Central memory CD8-positive, alpha-beta T cell (primary cell): Measurements from ENCODE around the gene SERPINB12.

ENCODE experiments used
- ATAC-seq: fragments of 150-1000 bp; cut with Tn5 transposase; replicated peaks from 2 replicates; pipeline ENCODE4 v1.10.0; 2022; ENCODE audit warnings: mild to moderate bottlenecking, moderate FRiP score, moderate number of reproducible peaks; ENCODE audit not compliant: poor library complexity, severe bottlenecking; ENCODE audit errors: extremely low read depth
- DNase-seq, 2 donors: peaks; one replicate each; pipeline ENCODE4 v3.0.0; 2021; ENCODE audit warnings: low spot score in 2 of 2
- H3K27ac Mint-ChIP-seq: one replicate; pipeline ENCODE4 v1.8.0; 2022; ENCODE audit warnings: low read depth, mild to moderate bottlenecking, moderate library complexity, mixed read lengths
- H3K27me3 Mint-ChIP-seq: one replicate; pipeline ENCODE4 v1.8.0; 2022; ENCODE audit warnings: mixed read lengths
- H3K36me3 Mint-ChIP-seq: one replicate; pipeline ENCODE4 v1.8.0; 2022; ENCODE audit warnings: mild to moderate bottlenecking, moderate library complexity, mixed read lengths; ENCODE audit not compliant: insufficient read depth
- H3K4me1 Mint-ChIP-seq: one replicate; pipeline ENCODE4 v1.8.0; 2022; ENCODE audit warnings: mixed read lengths
- H3K4me3 Mint-ChIP-seq: one replicate; pipeline ENCODE4 v1.8.0; 2022; ENCODE audit warnings: mild to moderate bottlenecking, moderate library complexity, mixed read lengths
- H3K9me3 Mint-ChIP-seq: one replicate; pipeline ENCODE4 v1.8.0; 2022; ENCODE audit warnings: mixed read lengths

Gene SERPINB12

DNA sequence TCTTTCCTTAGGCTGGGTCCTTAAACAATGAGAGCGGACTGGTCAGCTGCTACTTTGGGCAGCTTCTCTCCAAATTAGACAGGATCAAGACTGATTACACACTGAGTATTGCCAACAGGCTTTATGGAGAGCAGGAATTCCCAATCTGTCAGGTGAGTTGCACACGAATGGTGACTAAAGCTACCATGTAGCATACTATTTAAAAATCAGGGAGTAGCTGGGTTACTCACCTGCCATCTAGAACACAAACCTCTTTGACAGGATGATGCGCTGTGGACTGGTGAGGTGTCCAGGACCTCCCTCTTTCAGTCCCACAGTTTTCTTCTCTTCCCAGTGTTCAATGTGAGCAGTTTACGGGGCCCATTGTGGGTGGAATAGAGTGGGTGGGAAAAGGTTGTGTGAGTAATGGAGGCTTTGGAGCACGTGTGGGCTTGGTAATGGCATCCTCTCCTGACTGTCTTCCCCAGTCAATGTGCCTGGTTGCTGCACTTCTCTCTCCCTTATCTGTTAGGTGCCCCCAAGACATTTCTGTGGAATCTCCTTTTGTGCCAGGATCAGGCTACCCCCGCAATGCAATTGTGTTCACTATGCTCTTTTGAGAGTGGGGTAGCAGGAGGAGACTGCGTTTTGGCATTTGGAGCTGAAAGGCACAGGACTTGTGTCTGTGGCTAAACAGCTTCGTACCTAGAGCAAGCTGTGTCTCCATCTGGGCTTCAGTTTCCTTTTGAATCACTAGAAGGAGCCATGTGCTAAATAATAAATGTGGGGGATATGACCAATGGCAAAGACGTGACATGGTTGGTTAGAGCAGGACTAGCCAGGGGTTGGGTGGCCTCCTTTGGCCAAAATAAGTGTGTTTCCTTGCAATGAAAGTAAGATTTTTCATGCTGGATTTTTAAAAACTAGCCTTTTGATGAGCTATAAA lies 17.7 kb downstream of the SERPINB12 start:
- Mint-ChIP-seq H3K27me3 (peaks cover 42% of the 10 kb centered on the region), H3K9me3 (no peaks in the 10 kb centered on the region), H3K4me1 (no peaks in the 10 kb centered on the region), H3K27ac (no peak overlapping the region), H3K4me3 (no peak overlapping the region), H3K36me3 (no peaks in the 10 kb centered on the region)
- DNase-seq, result no peak
- no peak for ATAC-seq

DNA sequence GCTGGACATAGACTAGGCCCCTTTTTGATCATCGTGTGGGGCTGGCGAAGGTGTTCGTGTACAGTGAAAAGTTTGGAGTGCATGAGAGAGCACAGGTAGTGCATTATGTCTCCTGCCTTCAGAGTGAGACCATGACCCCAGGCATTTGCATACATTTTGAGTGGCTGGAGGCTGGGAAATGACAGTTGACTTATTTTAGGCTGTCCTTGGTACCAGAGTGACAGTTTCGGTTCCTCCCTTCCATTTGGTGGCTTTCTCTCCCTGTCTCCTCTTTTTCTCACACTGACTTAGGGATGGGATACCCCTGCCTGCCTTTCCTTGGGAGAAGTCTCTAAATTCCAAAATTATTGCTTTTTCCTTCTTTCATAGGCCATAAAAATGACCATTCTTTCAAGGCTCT lies 20.1 kb downstream of the SERPINB12 start:
- no peaks in the 10 kb centered on the region for H3K9me3 Mint-ChIP-seq
- no peaks in the 10 kb centered on the region for H3K4me1 Mint-ChIP-seq
- DNase-seq (no peak), ATAC-seq (no peak)
- peaks cover 54% of the 10 kb centered on the region for H3K27me3 Mint-ChIP-seq
- H3K4me3 Mint-ChIP-seq, result no peak overlapping the region
- no peaks in the 10 kb centered on the region for H3K36me3 Mint-ChIP-seq
- no peak overlapping the region for H3K27ac Mint-ChIP-seq

DNA sequence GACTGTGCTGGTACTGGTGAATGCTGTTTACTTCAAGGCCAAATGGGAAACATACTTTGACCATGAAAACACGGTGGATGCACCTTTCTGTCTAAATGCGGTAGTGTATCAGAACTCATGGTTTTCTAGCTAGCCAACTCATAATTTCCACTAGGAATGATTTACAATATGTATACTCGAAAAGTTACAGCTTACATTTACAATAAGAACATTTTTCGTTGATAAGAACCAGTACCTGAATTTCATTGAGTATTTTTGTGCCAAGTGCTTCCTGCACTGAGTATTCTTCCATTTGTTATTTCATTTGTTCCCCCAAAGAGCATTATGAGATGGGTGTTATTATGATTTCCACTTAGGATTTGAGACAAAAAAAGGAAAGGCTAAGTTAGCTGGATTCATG lies 21.9 kb downstream of the SERPINB12 start:
- no peak for ATAC-seq
- H3K27ac Mint-ChIP-seq, result no peak overlapping the region
- H3K27me3 Mint-ChIP-seq, result peaks cover 65% of the 10 kb centered on the region
- DNase-seq, result no peak
- H3K4me1 Mint-ChIP-seq, result no peaks in the 10 kb centered on the region
- no peak overlapping the region for H3K4me3 Mint-ChIP-seq
- H3K9me3 Mint-ChIP-seq, result no peaks in the 10 kb centered on the region
- peaks cover 3% of the 10 kb centered on the region for H3K36me3 Mint-ChIP-seq

DNA sequence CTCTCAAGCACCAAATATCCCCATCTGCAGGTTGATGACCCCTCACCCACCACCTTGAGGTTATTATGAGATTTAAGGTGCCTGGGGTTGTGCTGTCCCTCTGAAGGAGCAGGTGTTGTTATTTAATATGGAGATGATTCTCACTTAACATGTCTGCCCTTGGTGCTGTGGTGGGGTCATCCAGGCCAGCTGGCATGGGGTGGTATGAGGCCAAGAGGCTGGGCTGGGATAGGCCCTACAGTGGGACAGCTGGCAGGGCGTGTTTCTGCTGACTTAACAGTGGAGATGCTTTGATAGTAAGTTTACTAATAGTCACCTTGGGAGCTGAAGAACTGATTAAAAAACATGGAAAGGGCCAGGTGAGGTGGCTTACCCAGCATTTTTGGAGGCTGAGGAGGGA lies 22.4 kb downstream of the SERPINB12 start:
- Mint-ChIP-seq H3K36me3 (peaks cover 3% of the 10 kb centered on the region), H3K27ac (no peak overlapping the region), H3K9me3 (no peaks in the 10 kb centered on the region), H3K27me3 (peaks cover 63% of the 10 kb centered on the region), H3K4me1 (no peaks in the 10 kb centered on the region), H3K4me3 (no peak overlapping the region)
- DNase-seq (no peak), ATAC-seq (no peak)

DNA sequence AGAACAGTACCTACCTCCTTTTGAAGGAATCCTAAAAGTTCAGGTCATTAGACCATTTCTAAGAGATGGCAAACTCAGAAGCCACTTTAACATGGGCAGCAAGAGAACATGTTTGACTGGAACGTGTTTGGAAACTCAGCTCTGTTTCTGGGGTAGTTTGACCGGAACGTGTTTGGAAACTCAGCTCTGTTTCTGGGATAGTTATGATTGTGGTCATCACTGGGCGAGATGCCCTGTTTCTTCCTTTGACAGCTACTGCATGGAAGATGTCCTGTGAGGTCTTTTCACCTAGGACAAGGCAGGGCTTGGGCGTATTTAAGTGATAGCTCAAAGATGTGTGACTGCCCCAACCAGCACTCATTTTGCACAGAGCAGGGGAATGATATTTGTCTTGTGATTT lies 25.1 kb downstream of the SERPINB12 start:
- Mint-ChIP-seq H3K4me1 (no peaks in the 10 kb centered on the region), H3K36me3 (peaks cover 3% of the 10 kb centered on the region), H3K27ac (no peak overlapping the region), H3K4me3 (no peak overlapping the region), H3K27me3 (peaks cover 77% of the 10 kb centered on the region), H3K9me3 (no peaks in the 10 kb centered on the region)
- no peak for DNase-seq
- no peak for ATAC-seq

DNA sequence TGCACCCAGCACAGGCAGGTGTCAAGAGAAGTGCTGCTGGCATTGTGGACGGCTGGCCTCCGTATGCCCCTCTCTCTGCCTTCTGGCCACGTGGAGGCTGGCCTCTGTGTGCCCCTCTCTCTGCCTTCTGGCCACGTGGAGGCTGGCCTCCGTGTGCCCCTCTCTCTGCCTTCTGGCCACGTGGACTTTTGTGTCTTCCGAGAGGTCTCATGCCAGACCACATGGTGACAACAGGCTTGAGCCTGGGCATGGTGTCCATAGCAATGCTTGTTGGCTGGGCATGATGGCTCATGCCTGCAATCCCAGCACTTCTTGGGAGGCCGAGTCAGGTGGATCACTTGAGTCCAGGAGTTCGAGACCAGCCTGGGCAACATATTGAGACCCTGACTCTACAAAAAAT lies 25.7 kb downstream of the SERPINB12 start:
- Mint-ChIP-seq H3K27ac (no peak overlapping the region), H3K4me3 (no peak overlapping the region), H3K27me3 (peaks cover 77% of the 10 kb centered on the region)

DNA sequence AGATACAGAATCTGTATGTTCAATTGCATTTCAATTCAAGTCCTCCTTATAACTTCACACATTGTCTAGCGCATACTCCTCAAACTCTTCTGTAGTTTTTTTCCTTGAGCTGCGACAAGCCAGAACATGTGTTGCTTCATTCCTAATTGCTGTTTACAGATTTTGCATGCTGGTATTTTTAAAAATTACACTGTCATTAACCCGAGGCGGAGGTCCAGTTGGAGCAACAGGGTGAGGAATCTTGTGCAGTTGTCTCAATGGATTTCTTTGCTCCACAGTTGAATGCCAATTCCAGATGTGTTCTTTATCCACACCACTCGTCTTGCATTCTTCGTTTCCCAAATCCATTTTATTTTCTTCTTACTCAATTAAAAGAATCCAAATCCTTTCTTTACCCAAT lies 28.6 kb downstream of the SERPINB12 start:
- ATAC-seq (no peak), DNase-seq (no peak)
- H3K4me3 Mint-ChIP-seq, result no peak overlapping the region
- peaks cover 3% of the 10 kb centered on the region for H3K36me3 Mint-ChIP-seq
- H3K9me3 Mint-ChIP-seq, result no peaks in the 10 kb centered on the region
- H3K27ac Mint-ChIP-seq, result no peak overlapping the region
- no peaks in the 10 kb centered on the region for H3K4me1 Mint-ChIP-seq
- peaks cover 61% of the 10 kb centered on the region for H3K27me3 Mint-ChIP-seq

More for the DNA sequence above, 25.7 kb downstream of the SERPINB12 start:
- Mint-ChIP-seq H3K4me1 (no peaks in the 10 kb centered on the region), H3K9me3 (no peaks in the 10 kb centered on the region), H3K36me3 (peaks cover 3% of the 10 kb centered on the region)
- DNase-seq (no peak), ATAC-seq (no peak)

DNA sequence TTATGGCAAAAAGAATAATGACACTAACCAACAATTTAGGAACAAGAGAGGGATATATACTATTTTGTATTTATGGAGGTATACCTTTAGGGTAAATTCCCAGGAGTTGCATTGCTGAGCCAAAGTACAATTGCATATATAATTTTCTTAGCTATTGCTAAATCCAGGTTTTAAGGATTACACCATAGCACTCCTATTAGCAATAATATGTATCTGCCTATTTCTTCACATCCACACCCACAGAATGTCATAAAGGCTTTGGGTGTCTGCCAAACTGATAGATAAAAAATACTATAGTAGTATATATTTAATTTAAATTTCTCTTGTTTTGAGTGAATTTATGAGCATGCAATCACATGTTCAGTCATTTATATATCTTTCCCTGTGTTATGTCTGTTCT lies 33.5 kb downstream of the SERPINB12 start:
- Mint-ChIP-seq H3K4me3 (no peak overlapping the region), H3K27me3 (peaks cover 47% of the 10 kb centered on the region), H3K27ac (no peak overlapping the region), H3K36me3 (no peaks in the 10 kb centered on the region), H3K4me1 (no peaks in the 10 kb centered on the region), H3K9me3 (no peaks in the 10 kb centered on the region)
- DNase-seq, result no peak
- no peak for ATAC-seq

DNA sequence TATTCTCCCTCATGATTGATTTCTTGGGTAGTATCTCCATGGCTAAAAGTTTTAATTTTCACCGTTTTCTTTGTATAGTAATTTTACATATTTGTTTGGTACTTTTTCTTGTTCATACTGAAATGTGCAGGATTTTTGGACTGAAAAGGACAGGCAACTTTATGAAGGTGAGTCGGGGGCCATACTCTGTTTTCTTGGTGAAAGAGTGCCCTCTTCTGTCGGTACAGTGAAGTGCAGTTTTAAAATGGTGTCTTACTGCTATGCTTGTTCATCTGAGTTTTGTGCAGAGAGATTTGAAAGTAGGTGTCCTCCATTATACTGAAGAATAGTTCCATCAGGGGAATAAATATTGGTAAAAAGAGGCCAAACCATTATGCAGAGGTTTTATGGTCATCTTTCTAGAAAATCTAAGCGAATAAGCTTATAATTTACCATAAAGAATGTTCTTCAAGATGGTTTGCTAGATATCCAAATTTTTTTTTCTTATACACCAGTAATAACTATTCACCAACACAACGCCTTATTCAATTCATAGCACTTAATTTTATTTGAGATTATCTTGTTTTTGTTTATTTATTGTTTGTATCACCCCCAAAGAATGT lies 36.3 kb downstream of the SERPINB12 start:
- H3K27me3 Mint-ChIP-seq, result peaks cover 41% of the 10 kb centered on the region
- H3K27ac Mint-ChIP-seq, result no peak overlapping the region
- no peaks in the 10 kb centered on the region for H3K9me3 Mint-ChIP-seq
- no peaks in the 10 kb centered on the region for H3K36me3 Mint-ChIP-seq
- ATAC-seq (no peak), DNase-seq (no peak)
- no peaks in the 10 kb centered on the region for H3K4me1 Mint-ChIP-seq
- H3K4me3 Mint-ChIP-seq, result no peak overlapping the region

DNA sequence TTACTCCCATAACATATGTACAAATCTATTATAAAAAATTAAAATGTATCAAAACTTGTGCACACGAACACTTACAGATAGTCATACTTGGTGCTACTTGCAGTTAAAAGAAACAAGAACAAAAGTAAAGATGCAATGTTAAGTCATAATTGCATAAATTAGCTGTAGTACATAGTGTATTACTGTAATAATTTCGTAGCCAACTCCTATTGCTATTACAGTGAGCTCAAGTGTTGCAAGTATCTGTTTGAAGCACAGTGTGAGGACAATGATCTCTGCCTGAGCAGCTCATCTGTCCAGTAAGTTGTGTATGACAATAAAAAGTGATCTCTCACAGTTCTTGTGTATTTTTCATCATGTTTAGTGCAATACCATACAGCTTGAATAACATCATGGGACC lies 37.4 kb downstream of the SERPINB12 start:
- Mint-ChIP-seq H3K27me3 (peaks cover 46% of the 10 kb centered on the region), H3K4me3 (no peak overlapping the region), H3K36me3 (no peaks in the 10 kb centered on the region), H3K27ac (no peak overlapping the region), H3K9me3 (no peaks in the 10 kb centered on the region), H3K4me1 (no peaks in the 10 kb centered on the region)
- DNase-seq (no peak), ATAC-seq (no peak)

DNA sequence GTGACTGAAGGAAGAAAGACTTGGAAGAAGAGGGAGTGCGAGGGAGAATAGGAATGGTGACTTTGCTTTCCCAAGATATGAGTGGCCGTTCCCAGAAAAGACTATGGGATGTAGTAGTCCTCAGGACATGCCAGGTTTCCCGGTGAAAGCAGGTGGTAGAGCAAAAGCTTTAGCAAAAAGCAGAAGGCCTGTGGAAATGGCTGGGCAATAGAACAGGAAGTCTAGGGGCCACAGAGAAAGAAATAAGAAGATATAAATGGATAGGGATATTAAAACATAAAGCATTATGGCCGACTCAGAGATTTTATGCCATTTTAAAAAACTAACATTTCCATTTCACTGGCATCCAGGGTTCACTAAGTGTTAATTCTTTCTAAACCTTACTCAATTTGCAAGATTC lies 43.8 kb downstream of the SERPINB12 start:
- Mint-ChIP-seq H3K27ac (no peak overlapping the region), H3K4me3 (no peak overlapping the region), H3K9me3 (no peaks in the 10 kb centered on the region), H3K36me3 (peaks cover 2% of the 10 kb centered on the region), H3K4me1 (no peaks in the 10 kb centered on the region), H3K27me3 (peaks cover 48% of the 10 kb centered on the region)
- ATAC-seq, result no peak
- no peak for DNase-seq

DNA sequence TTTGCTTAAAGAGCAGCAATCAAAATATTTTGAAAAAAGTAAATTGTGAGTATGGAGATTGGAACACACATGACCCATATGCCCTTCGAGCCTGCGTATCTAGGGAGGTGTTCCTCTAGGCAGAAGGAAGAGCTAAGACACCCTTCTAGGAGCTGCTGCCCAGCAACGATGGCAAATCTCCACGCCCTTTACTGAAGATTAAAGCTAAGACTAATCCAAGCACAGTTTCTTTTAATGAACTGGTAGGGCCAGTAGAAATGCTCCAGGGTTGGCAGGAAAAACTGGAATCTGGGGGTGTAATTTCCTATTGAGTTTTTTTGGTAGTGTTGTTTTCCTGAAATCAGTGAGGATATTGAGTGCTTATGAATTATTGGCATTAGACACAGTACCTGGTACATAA lies 44.3 kb downstream of the SERPINB12 start:
- Mint-ChIP-seq H3K9me3 (no peaks in the 10 kb centered on the region), H3K27ac (no peak overlapping the region), H3K4me1 (no peaks in the 10 kb centered on the region), H3K4me3 (no peak overlapping the region), H3K27me3 (peaks cover 43% of the 10 kb centered on the region), H3K36me3 (peaks cover 2% of the 10 kb centered on the region)
- DNase-seq (no peak), ATAC-seq (no peak)

DNA sequence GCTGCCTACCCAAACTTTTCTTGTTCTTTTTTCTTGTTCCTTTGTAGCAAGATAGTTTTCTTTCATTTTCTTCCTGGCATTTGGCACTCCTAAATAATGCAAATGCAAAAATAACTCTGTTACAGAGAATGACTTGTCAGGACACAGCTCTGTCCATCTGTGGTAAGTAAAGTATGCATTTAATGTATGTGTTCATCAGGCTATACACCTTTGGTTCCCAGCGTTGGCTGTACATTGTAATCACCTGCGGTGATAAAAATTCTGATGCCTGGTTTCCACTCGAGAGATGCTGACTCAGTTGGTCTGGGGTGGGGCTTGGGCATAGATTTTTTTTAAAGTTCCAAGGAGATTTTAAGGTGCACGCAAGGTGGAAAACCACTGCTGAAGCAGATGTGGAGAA lies 44.8 kb downstream of the SERPINB12 start, which contains the start of gene SERPINB13:
SERPINB13 (plus strand) TSS at position 378 of the 400 bp plus-strand sequence. CDS start 1,325 bp downstream, outside the sequence.
- H3K9me3 Mint-ChIP-seq, result no peaks in the 10 kb centered on the region
- H3K27ac Mint-ChIP-seq, result no peak within 1 kb of the TSS
- ATAC-seq (no peak), DNase-seq (no peak)
- peaks cover 2% of the 10 kb centered on the region for H3K36me3 Mint-ChIP-seq
- H3K4me3 Mint-ChIP-seq, result no peak within 1 kb of the TSS
- H3K4me1 Mint-ChIP-seq, result no peaks in the 10 kb centered on the region
- H3K27me3 Mint-ChIP-seq, result peaks cover 41% of the 10 kb centered on the region
